ENCODE data around the gene HABP4. TPM values are rescaled to one million over a fixed set of nuclear protein-coding genes. Genes with fewer than 3 reads are reported as not detected.

The HABP4 gene
- total RNA-seq, 1 experiment from 2014 or later, result 9.8 TPM

DNA sequence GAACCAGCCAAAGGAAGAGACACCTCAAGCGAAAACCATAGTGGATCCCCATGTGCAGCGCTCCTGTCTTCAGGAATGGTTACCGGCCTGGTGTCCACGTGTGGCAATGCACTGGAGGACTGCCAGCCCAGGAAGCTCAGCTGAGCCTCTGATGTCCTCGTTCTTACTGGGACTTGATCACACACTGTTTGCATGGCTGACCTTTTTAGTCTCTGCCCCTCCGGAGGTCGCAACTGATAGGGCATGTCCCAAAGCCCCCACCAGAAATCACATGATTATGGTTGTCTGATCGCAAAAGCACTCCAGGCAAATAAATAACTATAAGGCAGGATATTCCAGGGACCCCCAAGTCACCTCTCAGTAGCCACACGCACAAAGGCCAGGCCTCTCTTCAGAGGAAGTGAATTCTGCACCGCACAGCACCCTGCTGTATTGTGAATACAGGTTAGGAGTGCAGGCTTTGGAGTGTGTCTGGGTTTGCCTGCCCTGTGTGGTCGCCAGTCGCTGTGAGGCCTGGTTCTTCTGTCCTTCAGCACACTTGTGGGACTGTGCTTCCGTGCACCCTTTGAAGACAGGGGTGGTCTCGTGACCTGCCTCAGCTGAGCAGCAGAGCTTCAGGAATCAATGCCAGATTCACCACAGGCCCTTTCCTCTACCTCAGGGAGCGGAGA is 13.4 kb upstream of the HABP4 start:
- DNase-seq (ENCODE audit: low spot score) (no peak), ATAC-seq (no peak)
- Mint-ChIP-seq H3K27me3 (ENCODE audit: low read depth) (no peaks in the 10 kb centered on the region; the same call in 1 of the 2 replicates), H3K4me3 (no peak overlapping the region), H3K27ac (no peak overlapping the region), H3K36me3 (no peaks in the 10 kb centered on the region), H3K4me1 (no peaks in the 10 kb centered on the region), H3K9me3 (peaks cover 3% of the 10 kb centered on the region)
- ChIA-PET POLR2A (interaction anchor here (0.5 kb wide), 1 partner anchor 39 kb away, joined by 8 read pairs; no protein-coding TSS in a partner anchor), CTCF (no interaction called here)
- no peak for TF ChIP-seq E2F5 (CRISPR knock-in tag; IDR thresholded peaks at IDR 0.05)
- no peak for TF ChIP-seq ZSCAN18 (CRISPR knock-in tag; IDR thresholded peaks at IDR 0.05)
- TF ChIP-seq, protein P1, sequence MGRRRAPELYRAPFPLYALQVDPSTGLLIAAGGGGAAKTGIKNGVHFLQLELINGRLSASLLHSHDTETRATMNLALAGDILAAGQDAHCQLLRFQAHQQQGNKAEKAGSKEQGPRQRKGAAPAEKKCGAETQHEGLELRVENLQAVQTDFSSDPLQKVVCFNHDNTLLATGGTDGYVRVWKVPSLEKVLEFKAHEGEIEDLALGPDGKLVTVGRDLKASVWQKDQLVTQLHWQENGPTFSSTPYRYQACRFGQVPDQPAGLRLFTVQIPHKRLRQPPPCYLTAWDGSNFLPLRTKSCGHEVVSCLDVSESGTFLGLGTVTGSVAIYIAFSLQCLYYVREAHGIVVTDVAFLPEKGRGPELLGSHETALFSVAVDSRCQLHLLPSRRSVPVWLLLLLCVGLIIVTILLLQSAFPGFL (CRISPR knock-in tag; IDR thresholded peaks at IDR 0.05; ENCODE audit: borderline replicate concordance), result no peak
- TF ChIP-seq CREB1 (CRISPR knock-in tag; IDR thresholded peaks at IDR 0.05), result no peak
- TF ChIP-seq ELF4 (CRISPR knock-in tag; IDR thresholded peaks at IDR 0.05; ENCODE audit: low read depth), result no peak
- TF ChIP-seq SMAD3 (CRISPR knock-in tag; IDR thresholded peaks at IDR 0.05; ENCODE audit: borderline replicate concordance), result no peak
- no peak for TF ChIP-seq GRHL2 (CRISPR knock-in tag; IDR thresholded peaks at IDR 0.05; ENCODE audit: insufficient replicate concordance, severe bottlenecking)
- TF ChIP-seq, protein P2, sequence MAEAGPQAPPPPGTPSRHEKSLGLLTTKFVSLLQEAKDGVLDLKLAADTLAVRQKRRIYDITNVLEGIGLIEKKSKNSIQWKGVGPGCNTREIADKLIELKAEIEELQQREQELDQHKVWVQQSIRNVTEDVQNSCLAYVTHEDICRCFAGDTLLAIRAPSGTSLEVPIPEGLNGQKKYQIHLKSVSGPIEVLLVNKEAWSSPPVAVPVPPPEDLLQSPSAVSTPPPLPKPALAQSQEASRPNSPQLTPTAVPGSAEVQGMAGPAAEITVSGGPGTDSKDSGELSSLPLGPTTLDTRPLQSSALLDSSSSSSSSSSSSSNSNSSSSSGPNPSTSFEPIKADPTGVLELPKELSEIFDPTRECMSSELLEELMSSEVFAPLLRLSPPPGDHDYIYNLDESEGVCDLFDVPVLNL (CRISPR knock-in tag; IDR thresholded peaks at IDR 0.05; ENCODE audit: borderline replicate concordance, low read depth), result no peak
- TF ChIP-seq EMX1 (CRISPR knock-in tag; IDR thresholded peaks at IDR 0.05), result no peak
- TF ChIP-seq ZNF263 (CRISPR knock-in tag; IDR thresholded peaks at IDR 0.05; ENCODE audit: low read depth), result no peak
- TF ChIP-seq, protein P3, sequence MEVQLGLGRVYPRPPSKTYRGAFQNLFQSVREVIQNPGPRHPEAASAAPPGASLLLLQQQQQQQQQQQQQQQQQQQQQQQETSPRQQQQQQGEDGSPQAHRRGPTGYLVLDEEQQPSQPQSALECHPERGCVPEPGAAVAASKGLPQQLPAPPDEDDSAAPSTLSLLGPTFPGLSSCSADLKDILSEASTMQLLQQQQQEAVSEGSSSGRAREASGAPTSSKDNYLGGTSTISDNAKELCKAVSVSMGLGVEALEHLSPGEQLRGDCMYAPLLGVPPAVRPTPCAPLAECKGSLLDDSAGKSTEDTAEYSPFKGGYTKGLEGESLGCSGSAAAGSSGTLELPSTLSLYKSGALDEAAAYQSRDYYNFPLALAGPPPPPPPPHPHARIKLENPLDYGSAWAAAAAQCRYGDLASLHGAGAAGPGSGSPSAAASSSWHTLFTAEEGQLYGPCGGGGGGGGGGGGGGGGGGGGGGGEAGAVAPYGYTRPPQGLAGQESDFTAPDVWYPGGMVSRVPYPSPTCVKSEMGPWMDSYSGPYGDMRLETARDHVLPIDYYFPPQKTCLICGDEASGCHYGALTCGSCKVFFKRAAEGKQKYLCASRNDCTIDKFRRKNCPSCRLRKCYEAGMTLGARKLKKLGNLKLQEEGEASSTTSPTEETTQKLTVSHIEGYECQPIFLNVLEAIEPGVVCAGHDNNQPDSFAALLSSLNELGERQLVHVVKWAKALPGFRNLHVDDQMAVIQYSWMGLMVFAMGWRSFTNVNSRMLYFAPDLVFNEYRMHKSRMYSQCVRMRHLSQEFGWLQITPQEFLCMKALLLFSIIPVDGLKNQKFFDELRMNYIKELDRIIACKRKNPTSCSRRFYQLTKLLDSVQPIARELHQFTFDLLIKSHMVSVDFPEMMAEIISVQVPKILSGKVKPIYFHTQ (CRISPR knock-in tag; IDR thresholded peaks at IDR 0.05), result no peak
- TF ChIP-seq PRRX2 (CRISPR knock-in tag; IDR thresholded peaks at IDR 0.05), result no peak
- TF ChIP-seq CBFB (CRISPR knock-in tag; IDR thresholded peaks at IDR 0.05; ENCODE audit: low read depth), result no peak
- TF ChIP-seq RELA (CRISPR knock-in tag; IDR thresholded peaks at IDR 0.05; ENCODE audit: borderline replicate concordance), result no peak
- no peak for TF ChIP-seq ATF1 (CRISPR knock-in tag; IDR thresholded peaks at IDR 0.05)
- TF ChIP-seq CREM (CRISPR knock-in tag; IDR thresholded peaks at IDR 0.05), result no peak
- TF ChIP-seq HMGA2 (CRISPR knock-in tag; IDR thresholded peaks at IDR 0.05), result no peak
- TF ChIP-seq NR1H2 (CRISPR knock-in tag; IDR thresholded peaks at IDR 0.05), result no peak
- no peak for TF ChIP-seq FOXJ3 (CRISPR knock-in tag; IDR thresholded peaks at IDR 0.05; ENCODE audit: borderline replicate concordance)
- no peak for TF ChIP-seq ZBTB21 (CRISPR knock-in tag; IDR thresholded peaks at IDR 0.05; ENCODE audit: borderline replicate concordance)
